ENCODE data around the gene PPP1R9B.

PPP1R9B gene

DNA sequence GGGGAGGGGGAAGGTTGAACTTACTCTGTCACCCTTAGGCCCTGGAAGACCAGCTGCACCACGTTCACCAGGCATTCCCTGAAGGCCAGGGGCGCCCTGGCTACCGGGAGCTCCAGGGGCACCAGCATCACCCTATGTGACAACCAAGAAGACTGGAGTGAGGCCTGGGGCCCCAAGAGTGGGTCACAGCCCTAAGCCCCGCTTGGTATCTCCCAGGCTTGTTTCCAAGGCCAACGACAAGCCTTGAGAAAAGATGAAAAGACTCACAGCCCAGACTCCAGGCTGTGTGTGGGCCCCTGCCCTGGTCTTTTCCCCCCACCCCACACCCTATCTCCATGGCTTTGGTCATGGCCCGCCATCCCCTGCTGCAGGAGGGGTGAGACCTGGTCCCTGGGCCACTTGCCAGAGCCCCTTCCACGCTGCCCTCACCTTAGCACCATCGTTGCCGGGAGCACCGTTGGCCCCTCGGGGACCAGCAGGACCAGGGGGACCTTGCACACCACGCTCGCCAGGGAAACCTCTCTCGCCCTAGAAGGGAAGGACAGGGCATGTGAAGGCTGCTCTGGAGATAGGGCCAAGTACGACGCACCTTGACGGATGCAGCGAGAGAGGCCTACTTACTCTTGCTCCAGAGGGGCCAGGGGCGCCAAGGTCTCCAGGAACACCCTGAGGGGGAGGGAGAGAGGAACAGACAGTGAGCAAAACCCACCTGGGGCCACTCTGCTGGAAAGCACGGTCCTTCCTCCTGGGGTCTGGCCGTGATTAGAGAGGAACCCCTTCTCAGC, 41.1 kb upstream of the PPP1R9B start:
- TF ChIP-seq POLR2A (IDR thresholded peaks at IDR 0.05; ENCODE audit: low read length): no peak
- TF ChIP-seq GATA1 (IDR thresholded peaks at IDR 0.05; ENCODE audit: low read depth, low read length): no peak
- DNase-seq: no peak

DNA sequence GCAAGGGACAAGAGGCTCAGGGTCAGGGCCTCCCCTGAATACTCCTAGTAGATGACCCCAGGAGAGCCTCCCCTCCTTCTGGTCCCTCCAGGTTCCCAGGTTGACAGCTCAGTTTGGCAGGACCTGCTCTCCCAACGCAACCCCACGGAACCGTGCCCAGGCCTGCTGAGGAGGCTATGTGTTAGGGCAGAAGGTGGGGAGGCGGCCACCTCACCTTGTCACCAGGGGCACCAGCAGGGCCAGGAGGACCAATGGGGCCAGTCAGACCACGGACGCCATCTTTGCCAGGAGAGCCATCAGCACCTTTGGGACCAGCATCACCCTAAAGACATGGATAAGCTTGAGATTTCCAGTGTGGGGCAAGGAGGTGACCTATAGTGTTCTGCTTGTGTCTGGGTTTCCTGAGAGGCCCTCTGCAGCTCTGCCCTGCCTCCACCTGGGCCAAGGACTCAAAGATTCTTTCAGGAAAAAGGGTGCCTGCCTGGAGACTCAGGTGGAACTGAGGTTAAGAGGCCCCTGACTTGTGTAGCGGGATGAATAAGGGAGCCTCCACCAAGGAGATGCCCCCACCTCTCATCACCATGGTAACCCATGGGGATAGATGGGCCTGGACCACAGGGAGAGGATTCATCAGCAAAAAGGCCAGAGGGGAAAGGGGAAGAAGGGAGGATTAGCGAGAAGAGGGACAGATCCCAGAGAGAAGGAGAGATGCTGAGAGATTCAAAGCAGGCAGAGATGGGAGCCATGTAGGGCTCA, 40.3 kb upstream of the PPP1R9B start:
- DNase-seq: no peak
- TF ChIP-seq POLR2A (IDR thresholded peaks at IDR 0.05; ENCODE audit: low read length) (no peak), GATA1 (IDR thresholded peaks at IDR 0.05; ENCODE audit: low read depth, low read length) (no peak)

DNA sequence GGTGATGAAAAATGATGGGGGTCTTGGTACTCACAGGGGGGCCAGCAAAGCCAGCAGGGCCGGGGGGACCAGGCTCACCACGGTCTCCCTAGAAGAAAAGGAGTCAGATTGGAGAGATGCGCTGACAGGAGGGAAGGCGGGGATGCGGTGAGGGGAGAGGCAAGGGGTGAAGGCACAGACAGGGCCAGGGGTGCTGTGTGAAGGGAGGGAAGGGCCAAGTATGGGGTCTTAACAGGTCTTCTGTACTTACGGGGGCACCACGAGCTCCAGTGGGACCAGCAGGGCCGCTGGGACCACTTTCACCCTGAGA, 39.8 kb upstream of the PPP1R9B start:
- no peak for DNase-seq
- TF ChIP-seq POLR2A (IDR thresholded peaks at IDR 0.05; ENCODE audit: low read length) (no peak), GATA1 (IDR thresholded peaks at IDR 0.05; ENCODE audit: low read depth, low read length) (no peak)

DNA sequence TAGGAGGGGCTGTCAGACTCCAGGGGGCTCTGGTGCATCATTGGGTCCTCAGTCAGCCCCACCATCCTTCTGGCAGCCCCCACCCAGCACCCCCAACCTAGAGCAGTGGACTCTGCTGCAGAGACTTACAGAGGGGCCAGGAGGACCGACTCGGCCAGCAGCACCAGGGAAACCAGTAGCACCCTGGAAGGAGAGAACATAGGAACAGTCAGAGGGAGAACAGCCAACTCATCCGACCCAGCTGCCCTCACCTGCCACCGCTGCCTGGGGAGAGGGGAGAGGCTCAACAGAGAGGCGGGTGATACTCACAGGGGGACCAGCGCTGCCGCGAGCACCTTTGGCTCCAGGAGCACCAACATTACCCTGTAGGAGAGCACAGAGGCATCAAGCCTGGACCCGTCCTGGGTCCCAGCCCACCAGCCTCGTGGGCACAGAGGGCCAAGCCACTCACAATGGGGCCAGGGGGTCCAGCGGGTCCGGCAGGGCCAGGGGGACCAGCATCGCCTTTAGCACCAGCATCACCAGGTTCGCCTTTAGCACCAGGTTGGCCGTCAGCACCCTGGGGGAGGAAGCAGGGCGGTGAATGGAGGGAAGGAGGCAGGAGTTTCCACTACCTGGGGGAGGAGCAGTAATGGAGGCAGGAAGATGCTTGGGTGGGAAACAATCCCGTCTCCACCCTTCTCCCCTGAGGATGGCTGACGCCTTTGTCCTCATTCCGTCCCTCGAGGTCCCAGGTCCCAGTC, 39.2 kb upstream of the PPP1R9B start:
- no peak for DNase-seq
- TF ChIP-seq GATA1 (IDR thresholded peaks at IDR 0.05; ENCODE audit: low read depth, low read length) (no peak), POLR2A (IDR thresholded peaks at IDR 0.05; ENCODE audit: low read length) (no peak)

DNA sequence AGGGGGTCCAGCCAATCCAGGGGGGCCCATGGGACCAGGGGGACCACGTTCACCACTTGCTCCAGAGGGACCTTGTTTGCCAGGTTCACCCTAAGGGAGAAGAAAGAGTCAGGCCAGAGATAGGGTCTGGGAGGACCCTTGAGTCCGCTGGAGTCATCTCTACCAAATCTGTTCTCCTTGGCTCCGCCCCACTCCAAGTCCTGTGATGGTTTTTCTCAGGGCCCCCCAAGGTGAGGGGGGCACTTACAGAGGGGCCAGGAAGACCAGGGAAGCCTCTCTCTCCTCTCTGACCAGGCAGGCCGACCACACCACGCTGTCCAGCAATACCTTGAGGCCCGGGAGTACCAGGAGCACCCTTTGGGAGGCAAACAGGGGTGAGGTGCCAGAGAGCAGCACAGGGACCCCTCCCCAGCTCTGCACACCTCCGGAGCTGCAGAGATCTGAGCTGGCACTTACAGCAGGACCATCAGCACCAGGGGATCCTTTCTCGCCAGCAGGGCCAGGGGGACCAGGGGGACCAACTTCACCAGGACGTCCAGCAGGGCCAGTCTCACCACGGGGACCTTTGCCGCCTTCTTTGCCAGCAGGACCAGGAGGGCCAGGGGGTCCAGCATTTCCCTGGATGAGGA, 38.6 kb upstream of the PPP1R9B start:
- TF ChIP-seq GATA1 (IDR thresholded peaks at IDR 0.05; ENCODE audit: low read depth, low read length): no peak
- no peak for TF ChIP-seq POLR2A (IDR thresholded peaks at IDR 0.05; ENCODE audit: low read length)
- no peak for DNase-seq

DNA sequence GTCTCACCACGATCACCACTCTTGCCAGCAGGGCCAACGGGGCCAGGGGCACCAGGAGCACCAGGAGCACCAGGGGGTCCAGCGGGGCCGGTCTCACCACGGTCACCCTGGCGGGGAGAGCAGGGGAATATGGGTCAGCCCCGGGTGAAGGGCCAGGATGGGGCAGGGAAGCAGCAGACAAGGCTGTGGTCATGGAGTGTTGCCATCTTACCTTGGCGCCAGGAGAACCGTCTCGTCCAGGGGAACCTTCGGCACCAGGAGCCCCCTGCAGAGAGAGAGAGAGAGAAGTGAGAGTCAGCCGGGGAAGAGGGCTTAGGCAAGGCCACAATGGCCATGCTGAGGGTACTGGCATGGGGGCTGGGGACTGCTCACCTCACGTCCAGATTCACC, 38.0 kb upstream of the PPP1R9B start:
- no peak for DNase-seq
- TF ChIP-seq GATA1 (IDR thresholded peaks at IDR 0.05; ENCODE audit: low read depth, low read length) (no peak), POLR2A (IDR thresholded peaks at IDR 0.05; ENCODE audit: low read length) (no peak)

DNA sequence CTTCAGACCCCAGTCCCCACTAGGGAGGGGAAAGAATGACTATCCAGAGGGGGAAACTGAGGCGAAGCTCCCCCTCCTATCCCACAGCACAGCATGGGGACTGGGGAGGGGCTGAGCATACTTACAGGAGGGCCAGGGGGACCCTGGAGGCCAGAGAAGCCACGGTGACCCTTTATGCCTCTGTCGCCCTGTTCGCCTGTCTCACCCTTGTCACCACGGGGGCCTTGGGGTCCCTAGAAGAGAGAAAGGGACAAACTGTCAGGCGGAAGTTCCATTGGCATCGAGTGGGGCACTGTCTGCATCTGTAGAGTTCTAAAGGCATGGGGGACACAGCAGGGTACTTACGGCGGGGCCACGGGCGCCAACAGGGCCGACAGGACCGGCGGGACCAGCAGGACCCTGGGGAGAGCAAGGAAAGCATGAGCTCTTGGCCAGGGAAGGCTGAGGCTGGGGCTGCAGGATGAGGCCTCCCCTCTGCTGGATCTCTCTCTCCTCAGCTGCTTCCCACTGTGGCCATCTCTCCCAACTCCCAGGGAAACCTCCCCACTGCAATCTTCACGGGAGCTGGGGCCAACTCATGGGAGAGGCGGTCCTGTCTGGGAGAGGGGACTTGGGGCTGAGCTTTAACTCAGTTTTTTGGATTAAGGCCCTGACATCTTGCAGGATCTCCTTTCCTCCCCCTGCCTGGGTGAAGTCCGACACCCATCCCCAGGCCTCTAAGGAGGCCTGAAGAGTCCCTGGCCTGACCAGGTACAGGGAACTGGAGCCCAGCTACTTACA, 37.5 kb upstream of the PPP1R9B start:
- no peak for TF ChIP-seq POLR2A (IDR thresholded peaks at IDR 0.05; ENCODE audit: low read length)
- TF ChIP-seq GATA1 (IDR thresholded peaks at IDR 0.05; ENCODE audit: low read depth, low read length): no peak
- no peak for DNase-seq

DNA sequence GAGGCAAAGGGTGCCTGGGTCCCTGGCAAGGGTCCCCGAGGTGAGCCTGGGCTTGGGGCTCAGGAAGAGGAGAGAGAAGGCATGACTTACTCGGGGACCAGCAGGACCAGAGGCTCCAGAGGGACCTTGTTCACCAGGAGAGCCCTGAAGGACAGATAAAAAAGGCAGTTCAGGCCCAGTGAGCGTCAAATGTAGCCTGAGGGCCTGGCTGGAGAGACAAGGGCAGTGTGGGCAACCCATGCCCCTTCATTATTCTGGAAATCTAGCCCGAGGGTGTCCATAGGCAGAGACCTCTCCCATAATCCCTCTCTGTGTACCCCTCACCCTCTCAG, 36.9 kb upstream of the PPP1R9B start:
- no peak for DNase-seq
- TF ChIP-seq GATA1 (IDR thresholded peaks at IDR 0.05; ENCODE audit: low read depth, low read length) (no peak), POLR2A (IDR thresholded peaks at IDR 0.05; ENCODE audit: low read length) (no peak)

DNA sequence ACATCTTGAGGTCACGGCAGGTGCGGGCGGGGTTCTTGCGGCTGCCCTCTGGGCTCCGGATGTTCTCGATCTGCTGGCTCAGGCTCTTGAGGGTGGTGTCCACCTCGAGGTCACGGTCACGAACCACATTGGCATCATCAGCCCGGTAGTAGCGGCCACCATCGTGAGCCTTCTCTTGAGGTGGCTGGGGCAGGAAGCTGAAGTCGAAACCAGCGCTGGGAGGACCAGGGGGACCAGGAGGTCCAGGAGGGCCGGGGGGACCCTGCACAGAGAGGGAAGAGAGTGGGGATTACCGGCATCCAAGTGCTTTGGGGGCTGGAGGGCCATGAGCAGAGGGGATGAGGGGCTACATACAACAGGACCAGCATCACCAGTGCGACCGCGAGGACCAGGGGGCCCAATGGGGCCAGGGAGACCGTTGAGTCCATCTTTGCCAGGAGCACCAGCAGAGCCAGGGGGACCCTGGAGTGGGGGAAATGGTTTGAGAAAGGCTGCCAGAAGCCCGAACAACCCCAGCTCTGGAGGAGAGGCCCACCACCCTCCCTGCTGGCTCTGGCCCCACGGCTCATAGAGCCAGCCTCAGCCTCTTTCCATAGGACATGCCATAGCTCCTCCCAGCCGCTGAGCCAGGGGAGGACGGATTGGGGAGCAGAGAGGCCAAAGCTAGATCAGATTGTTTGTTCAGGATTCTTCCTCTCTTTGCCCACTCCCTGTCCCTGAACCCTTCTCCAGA, 36.4 kb upstream of the PPP1R9B start:
- no peak for TF ChIP-seq GATA1 (IDR thresholded peaks at IDR 0.05; ENCODE audit: low read depth, low read length)
- TF ChIP-seq POLR2A (IDR thresholded peaks at IDR 0.05; ENCODE audit: low read length): no peak
- no peak for DNase-seq

DNA sequence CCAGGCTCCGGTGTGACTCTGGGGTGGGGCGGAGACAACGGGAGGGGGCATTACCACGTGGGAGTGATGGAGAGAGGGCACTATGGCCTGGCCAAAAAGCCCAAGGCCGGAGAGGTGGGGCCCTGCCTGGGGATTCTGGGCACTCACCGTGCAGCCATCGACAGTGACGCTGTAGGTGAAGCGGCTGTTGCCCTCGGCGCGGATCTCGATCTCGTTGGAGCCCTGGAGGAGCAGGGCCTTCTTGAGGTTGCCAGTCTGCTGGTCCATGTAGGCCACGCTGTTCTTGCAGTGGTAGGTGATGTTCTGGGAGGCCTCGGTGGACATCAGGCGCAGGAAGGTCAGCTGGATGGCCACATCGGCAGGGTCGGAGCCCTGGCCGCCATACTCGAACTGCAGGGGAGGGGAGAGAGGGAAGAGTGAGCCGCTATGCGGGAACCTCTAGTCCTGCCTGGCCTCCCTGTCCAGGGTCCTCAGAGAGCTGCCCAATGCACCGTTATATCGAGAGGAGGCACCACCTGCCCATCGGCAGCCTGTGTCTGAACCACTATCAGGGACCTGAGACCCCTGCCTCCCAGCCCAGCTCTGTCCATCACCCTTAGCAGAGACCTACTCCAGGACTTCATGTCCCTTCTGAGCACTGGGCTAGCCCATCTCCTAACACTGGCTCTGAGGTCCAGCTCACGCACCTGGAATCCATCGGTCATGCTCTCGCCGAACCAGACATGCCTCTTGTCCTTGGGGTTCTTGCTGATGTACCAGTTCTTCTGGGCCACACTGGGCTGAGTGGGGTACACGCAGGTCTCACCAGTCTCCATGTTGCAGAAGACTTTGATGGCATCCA, 35.4 kb upstream of the PPP1R9B start:
- DNase-seq: no peak
- TF ChIP-seq GATA1 (IDR thresholded peaks at IDR 0.05; ENCODE audit: low read depth, low read length) (no peak), POLR2A (IDR thresholded peaks at IDR 0.05; ENCODE audit: low read length) (no peak)

DNA sequence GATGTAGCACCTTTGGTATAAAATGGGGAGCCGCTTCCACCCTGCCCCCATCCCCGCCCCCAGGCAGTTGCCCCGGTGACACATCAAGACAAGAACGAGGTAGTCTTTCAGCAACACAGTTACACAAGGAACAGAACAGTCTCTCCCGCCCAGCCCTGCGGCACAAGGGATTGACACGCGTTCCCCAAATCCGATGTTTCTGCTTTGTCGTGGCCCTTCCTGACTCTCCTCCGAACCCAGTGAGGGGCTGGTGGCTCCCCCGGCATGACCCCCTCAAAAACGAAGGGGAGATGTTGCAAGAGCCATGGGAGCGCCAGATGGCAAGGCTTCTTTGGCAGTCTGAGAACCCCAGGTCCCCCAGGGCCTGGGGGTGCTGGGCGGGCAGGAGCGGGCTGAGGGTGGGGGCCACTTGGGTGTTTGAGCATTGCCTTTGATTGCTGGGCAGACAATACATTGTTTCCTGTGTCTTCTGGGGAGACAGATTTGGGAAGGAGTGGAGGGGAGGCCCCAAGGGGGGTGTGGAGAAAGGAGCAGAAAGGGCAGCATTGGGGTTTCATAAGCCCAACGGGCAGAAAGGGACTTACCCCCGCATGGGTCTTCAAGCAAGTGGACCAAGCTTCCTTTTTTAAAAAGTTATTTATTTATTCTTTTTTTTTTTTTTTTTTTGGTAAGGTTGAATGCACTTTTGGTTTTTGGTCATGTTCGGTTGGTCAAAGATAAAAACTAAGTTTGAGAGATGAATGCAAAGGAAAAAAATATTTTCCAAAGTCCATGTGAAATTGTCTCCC, 34.3 kb upstream of the PPP1R9B start:
- DNase-seq: no peak

More for the DNA sequence above, 34.3 kb upstream of the PPP1R9B start:
- no peak for TF ChIP-seq GATA1 (IDR thresholded peaks at IDR 0.05; ENCODE audit: low read depth, low read length)
- no peak for TF ChIP-seq POLR2A (IDR thresholded peaks at IDR 0.05; ENCODE audit: low read length)

All from erythroblast (primary cell).